Skeletal muscle satellite cell (primary cell): ENCODE data around the gene RBBP5.

Experiments used
- H3K27me3 ChIP-seq: 2 replicates; pipeline ENCODE4 v1.7.0; 2013; ENCODE audit warnings: low read length; ENCODE audit not compliant: control insufficient read depth, insufficient read depth
- H3K36me3 ChIP-seq: 2 replicates; pipeline ENCODE4 v1.7.0; 2013; ENCODE audit warnings: mild to moderate bottlenecking, control low read depth, low read length; ENCODE audit not compliant: insufficient read depth
- H3K4me1 ChIP-seq: 2 replicates; pipeline ENCODE4 v1.7.0; 2013; ENCODE audit warnings: low read length; ENCODE audit not compliant: control insufficient read depth, insufficient read depth
- H3K4me2 ChIP-seq: 2 replicates; pipeline ENCODE4 v1.7.0; 2013; ENCODE audit warnings: mild to moderate bottlenecking, low read length
- H3K4me3 ChIP-seq: 2 replicates; pipeline ENCODE4 v1.7.0; 2013; ENCODE audit warnings: low read length
- H3K9ac ChIP-seq: 2 replicates; pipeline ENCODE4 v1.7.0; 2013; ENCODE audit warnings: mild to moderate bottlenecking, low read depth, low read length, moderate library complexity
- H3K9me3 ChIP-seq: replicated peaks from 2 replicates; pipeline ENCODE4 v1.7.0; 2013; ENCODE audit warnings: mild to moderate bottlenecking, control low read depth, low read length

RBBP5 gene

DNA sequence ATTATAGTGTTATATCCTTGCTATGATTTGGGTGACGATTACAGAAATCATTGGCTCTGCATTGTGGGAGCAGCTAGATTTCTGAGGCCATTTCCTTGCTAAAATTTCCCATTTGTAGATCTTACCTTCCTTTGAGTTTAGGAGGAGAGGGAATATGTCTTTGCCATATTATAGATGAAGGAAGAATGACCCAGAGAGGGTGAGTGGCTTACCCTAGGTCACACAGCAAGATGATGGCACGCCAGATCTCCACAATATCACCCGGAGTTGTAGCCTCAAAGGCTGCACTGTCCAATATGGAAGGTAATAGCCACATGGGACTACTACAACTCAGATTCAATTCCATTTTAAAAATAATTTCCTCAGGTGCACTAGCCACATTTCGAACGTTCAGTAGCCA lies 68.5 kb downstream of the RBBP5 start:
- H3K36me3 ChIP-seq: no peaks in the 10 kb centered on the region
- no peak overlapping the region for H3K9ac ChIP-seq
- H3K27me3 ChIP-seq: peaks cover 60% of the 10 kb centered on the region
- H3K4me3 ChIP-seq: no peak overlapping the region
- no peak overlapping the region for H3K4me2 ChIP-seq
- no peaks in the 10 kb centered on the region for H3K4me1 ChIP-seq
- H3K9me3 ChIP-seq: no peaks in the 10 kb centered on the region

DNA sequence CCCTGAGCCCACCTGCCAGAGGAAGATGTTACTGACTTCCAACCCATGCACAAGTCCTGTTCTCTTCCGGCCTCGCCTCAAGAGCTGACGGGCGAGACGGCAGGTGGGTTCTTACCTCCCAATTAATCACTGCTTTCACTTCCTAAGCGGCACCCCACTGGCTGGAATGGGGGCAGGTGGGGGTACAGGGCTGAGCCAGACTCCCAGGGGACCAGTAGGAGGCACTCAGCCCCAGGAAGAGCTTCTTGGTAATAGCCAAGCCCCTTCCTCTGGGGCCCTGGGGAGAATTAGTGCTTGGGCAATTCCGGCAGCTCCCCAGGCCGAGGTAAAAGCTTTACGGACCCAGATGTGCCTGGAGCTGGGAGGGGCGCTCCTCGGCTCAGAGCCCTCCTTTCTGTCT lies 69.1 kb downstream of the RBBP5 start:
- no peaks in the 10 kb centered on the region for H3K4me1 ChIP-seq
- H3K27me3 ChIP-seq: peaks cover 65% of the 10 kb centered on the region
- no peak overlapping the region for H3K4me3 ChIP-seq
- no peak overlapping the region for H3K9ac ChIP-seq
- no peaks in the 10 kb centered on the region for H3K9me3 ChIP-seq
- H3K36me3 ChIP-seq: no peaks in the 10 kb centered on the region
- H3K4me2 ChIP-seq: no peak overlapping the region

DNA sequence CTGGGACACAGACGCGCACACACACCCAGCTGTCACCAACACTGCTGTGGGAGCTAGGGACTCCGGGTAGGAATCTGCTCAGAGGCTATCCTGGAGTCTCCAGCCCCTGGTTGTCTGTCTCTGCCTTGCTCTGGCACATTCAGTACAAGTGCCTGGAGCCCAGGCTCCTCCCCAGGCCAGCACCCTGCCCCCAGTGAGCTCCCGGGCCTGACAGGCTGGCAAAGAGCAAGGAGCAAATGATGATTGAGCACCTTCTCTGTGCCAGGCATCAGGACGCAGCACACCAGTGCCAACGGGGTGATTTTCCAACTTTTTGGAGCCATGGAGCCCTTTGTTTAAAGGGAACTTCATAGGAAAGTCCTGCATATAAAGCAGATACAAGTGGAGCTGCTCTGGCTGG lies 72.3 kb downstream of the RBBP5 start:
- no peak overlapping the region for H3K4me3 ChIP-seq
- peaks cover 83% of the 10 kb centered on the region for H3K27me3 ChIP-seq
- H3K36me3 ChIP-seq: no peaks in the 10 kb centered on the region
- H3K4me2 ChIP-seq: no peak overlapping the region
- H3K9ac ChIP-seq: no peak overlapping the region
- H3K9me3 ChIP-seq: no peaks in the 10 kb centered on the region
- H3K4me1 ChIP-seq: no peaks in the 10 kb centered on the region

DNA sequence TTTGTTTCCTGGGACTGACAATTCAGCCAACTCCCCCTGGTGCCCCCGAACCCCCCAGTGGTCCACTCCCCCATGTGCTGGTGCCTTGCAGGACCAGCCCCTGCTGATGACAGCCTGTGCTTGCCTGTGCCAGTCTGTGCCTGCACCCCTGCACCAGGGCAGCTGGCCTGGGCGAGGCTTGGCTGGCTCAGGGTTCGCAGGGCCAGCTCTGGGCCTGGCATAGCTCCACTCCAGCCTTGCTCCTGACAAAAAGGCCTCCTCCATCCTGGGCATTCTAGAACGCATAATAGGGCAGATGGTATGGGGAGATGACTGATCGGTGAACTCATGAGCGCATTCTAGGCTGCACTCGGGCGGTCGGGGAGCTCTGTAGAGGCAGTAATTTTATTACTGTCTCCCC lies 73.4 kb downstream of the RBBP5 start:
- H3K4me1 ChIP-seq: no peaks in the 10 kb centered on the region

DNA sequence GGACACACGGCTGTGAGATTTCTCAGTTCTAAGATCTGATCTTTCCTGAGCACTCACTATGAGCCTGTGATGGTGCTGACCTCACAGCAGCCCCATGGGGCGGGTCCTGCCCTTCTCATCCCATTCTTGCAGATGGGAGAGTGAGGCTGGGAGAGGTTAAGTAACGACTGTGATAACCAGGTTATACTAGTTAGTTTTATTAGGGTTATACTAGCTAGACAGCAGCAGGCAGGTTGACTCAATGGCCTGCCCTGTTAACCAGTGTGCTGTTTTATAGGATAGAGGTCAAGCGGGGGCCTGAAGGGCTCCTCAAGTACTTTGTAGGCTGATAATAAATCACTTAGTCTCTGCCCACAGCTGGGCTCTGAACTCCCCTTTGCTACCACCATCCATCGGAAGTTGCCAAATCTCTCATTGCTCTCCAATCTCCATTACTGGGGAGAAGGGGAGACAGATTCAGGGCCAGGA lies 74.0 kb downstream of the RBBP5 start:
- Histone ChIP-seq H3K4me1 (no peaks in the 10 kb centered on the region), H3K36me3 (no peaks in the 10 kb centered on the region), H3K9me3 (no peaks in the 10 kb centered on the region), H3K27me3 (peaks cover 82% of the 10 kb centered on the region), H3K4me2 (no peak overlapping the region), H3K4me3 (no peak overlapping the region), H3K9ac (no peak overlapping the region)

More for the DNA sequence above, 73.4 kb downstream of the RBBP5 start:
- H3K9ac ChIP-seq: no peak overlapping the region
- peaks cover 83% of the 10 kb centered on the region for H3K27me3 ChIP-seq
- H3K9me3 ChIP-seq: no peaks in the 10 kb centered on the region
- no peaks in the 10 kb centered on the region for H3K36me3 ChIP-seq
- H3K4me2 ChIP-seq: no peak overlapping the region
- H3K4me3 ChIP-seq: no peak overlapping the region

DNA sequence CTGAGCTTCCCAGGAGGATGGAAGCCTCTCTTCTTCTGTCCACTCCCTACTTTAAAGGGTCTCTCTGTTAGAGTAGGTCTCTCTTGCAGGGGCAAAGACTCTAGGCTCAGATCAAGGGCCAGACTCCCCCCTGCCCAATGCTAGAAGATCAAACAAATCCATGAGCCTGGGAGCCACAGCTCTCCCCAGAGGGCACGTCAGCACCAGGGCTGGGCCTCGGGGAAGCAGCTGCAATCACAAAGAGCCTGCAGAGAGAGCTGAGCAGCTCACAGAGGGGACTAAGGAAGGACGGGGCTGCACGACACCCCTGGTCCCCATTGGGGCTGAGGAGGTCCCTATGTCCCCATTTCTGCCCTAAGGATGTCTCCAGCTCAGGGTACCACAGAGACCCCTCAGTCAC lies 74.9 kb downstream of the RBBP5 start:
- no peaks in the 10 kb centered on the region for H3K9me3 ChIP-seq
- no peak overlapping the region for H3K4me2 ChIP-seq
- no peaks in the 10 kb centered on the region for H3K36me3 ChIP-seq
- H3K27me3 ChIP-seq: peaks cover 83% of the 10 kb centered on the region
- H3K9ac ChIP-seq: no peak overlapping the region
- no peak overlapping the region for H3K4me3 ChIP-seq
- no peaks in the 10 kb centered on the region for H3K4me1 ChIP-seq

DNA sequence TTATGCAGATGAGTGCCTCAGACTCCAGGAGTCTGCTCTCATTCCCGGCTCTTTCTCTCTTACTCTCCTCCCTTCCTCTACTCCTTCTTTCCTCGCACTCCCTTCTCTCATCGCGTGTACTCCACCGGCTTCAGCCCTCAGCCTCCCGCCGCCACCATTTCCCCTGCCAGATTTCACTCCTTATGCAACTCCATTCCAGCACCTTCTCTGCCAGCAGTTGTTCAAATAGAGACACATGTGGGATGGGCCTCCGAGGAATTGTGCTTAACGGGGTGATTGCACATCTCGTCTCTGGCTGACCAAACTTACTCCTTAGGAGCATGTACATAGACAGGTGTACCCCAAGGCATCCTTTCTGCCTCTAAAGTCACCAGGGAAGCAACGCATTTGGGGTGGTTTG lies 76.6 kb downstream of the RBBP5 start:
- no peaks in the 10 kb centered on the region for H3K4me1 ChIP-seq
- no peaks in the 10 kb centered on the region for H3K9me3 ChIP-seq
- H3K27me3 ChIP-seq: peaks cover 97% of the 10 kb centered on the region
- no peak overlapping the region for H3K9ac ChIP-seq
- H3K36me3 ChIP-seq: no peaks in the 10 kb centered on the region
- no peak overlapping the region for H3K4me2 ChIP-seq
- H3K4me3 ChIP-seq: no peak overlapping the region

DNA sequence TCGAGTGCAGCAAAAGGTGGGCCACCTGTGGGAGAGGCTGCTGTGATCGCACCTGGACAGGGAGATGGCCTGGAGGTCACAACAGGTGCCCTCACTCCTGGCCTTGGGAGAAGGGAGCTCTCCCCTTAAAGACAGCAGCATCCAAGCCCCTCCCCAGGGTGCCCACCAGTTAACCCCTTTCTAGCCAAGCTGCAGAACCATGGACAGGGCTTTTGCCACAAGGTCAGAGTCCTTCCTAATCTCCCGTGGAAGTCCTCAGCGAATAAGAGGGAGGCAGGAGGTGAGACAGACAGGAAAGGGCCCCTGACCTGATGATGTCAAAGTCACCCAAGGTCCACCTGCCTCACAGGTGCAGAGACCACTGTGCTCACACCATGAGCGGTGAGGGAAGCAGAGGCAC lies 77.0 kb downstream of the RBBP5 start:
- H3K27me3 ChIP-seq: peaks cover 97% of the 10 kb centered on the region

DNA sequence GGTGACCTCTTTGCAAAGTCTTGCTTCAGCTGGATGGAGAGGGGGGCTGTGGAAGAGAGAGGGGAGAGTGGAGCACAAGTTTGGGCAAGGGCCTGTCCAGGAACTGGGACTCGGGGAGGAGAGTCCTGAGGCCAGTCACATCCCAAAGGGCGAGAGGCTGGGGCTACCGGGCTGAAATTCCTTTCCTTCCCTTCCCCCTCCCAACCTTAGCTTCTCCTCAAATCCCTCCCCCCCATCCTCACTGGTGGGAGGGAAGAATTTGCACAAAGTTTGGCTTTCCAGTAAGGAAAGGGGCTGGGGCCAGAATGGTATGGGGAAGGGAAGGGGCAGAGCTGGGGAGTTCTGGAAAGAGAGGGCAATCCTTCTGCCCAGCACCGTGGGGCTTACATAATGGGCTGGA lies 77.9 kb downstream of the RBBP5 start:
- Histone ChIP-seq H3K9ac (no peak overlapping the region), H3K9me3 (no peaks in the 10 kb centered on the region), H3K4me3 (no peak overlapping the region), H3K27me3 (peaks cover 97% of the 10 kb centered on the region), H3K4me2 (no peak overlapping the region), H3K36me3 (no peaks in the 10 kb centered on the region), H3K4me1 (no peaks in the 10 kb centered on the region)

More for the DNA sequence above, 77.0 kb downstream of the RBBP5 start:
- Histone ChIP-seq H3K9me3 (no peaks in the 10 kb centered on the region), H3K4me3 (no peak overlapping the region), H3K4me1 (no peaks in the 10 kb centered on the region), H3K9ac (no peak overlapping the region), H3K4me2 (no peak overlapping the region), H3K36me3 (no peaks in the 10 kb centered on the region)

DNA sequence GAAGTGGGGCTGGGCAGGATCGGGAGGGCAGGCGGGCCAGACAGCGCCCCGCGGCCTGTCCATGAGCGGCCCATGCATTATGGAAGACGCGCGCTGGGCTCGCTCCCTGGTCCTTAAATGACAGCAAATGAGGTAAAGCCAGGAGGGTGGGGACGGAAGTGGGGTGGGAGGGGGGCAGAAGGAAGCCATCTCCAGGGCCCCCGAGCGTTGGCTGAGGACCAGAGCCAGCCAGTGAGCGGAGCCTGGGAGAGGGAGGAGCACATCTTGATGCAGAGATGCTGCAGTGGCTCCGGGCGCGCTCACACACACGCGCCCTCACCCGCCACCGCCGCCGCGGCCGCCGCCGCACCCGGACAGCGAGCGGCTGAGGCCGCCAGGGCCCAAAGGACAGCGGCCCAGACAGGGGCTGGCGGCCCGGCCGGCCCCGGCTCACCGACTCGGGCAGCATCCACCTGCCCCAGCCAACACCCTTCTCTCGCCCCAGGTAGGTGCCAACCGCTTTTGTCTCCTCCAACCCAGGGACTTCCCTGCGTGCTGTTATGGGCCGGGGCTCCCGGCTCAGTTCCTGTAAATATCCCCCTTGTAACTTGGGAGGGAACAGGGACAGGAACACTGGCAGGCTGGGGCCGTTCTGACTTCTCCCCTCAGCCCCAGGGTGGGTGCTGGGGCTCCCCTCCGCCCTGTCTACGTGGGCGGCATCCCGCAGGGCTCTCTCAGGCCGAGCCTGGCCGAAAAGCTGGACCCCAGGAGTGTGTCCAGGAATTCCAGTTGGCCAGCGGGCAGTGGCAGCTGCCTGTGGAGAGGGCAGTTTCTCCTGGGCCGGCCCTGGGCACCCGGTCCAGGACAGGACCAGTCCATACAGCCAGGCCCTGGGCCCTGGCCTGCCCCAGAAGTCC lies 78.6 kb downstream of the RBBP5 start, which contains the start of gene CNTN2:
Gene CNTN2, plus strand, starts transcription at position 302 of the 896 bp plus-strand sequence. CDS start 9,974 bp downstream, outside the sequence.
- Histone ChIP-seq H3K9ac (no peak within 1 kb of the TSS), H3K27me3 (peaks cover 96% of the 10 kb centered on the region), H3K4me3 (no peak within 1 kb of the TSS)

DNA sequence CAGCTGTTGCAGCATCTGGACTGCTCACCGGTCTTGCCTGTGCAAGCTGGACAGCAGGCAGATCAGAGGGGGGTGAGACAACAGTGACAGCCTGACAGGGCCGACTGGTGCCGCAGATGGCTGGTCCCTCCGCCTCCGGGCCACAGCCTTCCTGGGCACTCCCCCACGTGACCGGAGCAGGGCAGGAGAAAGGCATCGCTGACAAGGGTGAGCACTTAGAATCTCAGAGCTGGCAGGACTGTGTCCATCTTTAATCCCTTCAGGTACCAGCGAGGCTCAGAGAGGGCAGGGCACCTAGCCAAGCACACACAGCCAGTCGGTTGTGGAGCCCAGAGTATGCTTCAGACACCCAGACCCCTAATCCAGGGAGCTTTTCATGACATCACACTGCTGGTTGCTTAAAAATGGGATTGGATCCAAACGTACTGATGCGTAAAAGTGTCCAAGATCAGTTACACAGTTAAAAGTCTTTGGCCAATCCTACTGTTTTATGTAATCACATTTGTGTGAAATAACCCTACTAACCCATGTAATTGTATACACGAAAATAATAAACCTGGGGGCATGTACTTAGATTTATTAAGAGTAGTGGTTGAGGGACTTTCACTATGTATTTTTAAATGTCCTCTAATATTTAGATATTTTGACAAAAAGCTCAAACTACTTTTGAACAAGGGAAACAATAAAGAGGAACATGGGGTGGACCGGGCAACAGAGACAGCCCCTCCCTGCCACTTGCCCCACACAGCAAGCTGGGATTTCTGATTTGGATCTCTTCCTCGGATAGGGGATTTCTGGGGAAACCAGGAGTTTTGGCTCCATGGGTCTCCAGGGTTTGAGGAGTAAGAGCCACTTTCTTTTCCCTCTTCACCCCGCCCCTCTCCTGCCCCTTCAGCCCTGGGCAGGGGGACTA lies 79.5 kb downstream of the RBBP5 start:
- no peaks in the 10 kb centered on the region for H3K36me3 ChIP-seq
- H3K9me3 ChIP-seq: no peaks in the 10 kb centered on the region
- H3K4me2 ChIP-seq: no peak overlapping the region
- no peaks in the 10 kb centered on the region for H3K4me1 ChIP-seq
- H3K27me3 ChIP-seq: peaks cover 96% of the 10 kb centered on the region
- no peak overlapping the region for H3K4me3 ChIP-seq
- H3K9ac ChIP-seq: no peak overlapping the region

More for the DNA sequence above, 78.6 kb downstream of the RBBP5 start, which contains the start of gene CNTN2:
- Histone ChIP-seq H3K4me2 (no peak within 1 kb of the TSS), H3K36me3 (no peaks in the 10 kb centered on the region), H3K4me1 (no peaks in the 10 kb centered on the region), H3K9me3 (no peaks in the 10 kb centered on the region)
